Esophagus muscularis mucosa (tissue), 4 donors: ENCODE data around the gene CD99.

ENCODE experiments used
- EP300 ChIP-seq: sonication (generic); formaldehyde crosslinking; IDR thresholded peaks from one replicate; pipeline ENCODE4 v1.6.1; 2017; ENCODE audit warnings: antibody characterized with exemption
- POLR2AphosphoS5 ChIP-seq, 2 donors: sonication (generic); formaldehyde crosslinking; IDR thresholded peaks; one replicate each; pipeline ENCODE4 v1.6.1; 2017; ENCODE audit warnings: antibody characterized with exemption in 2 of 2
- TF ChIP-seq, protein P1 (sequence below), 3 experiments: fragments of 200-600 bp in 2 of 3; fragments of 450-650 bp in 1 of 3; sonication (generic) in 2 of 3; IDR thresholded peaks; one replicate each; pipeline ENCODE4 v1.5.1; 2017 to 2019; ENCODE audit warnings: antibody characterized with exemption in 3 of 3, mild to moderate bottlenecking in 2 of 3, moderate library complexity in 1 of 3

GRCh38 chrX:2751291-2751690, 60.2 kb downstream of the CD99 start:
- TF ChIP-seq, protein P1, sequence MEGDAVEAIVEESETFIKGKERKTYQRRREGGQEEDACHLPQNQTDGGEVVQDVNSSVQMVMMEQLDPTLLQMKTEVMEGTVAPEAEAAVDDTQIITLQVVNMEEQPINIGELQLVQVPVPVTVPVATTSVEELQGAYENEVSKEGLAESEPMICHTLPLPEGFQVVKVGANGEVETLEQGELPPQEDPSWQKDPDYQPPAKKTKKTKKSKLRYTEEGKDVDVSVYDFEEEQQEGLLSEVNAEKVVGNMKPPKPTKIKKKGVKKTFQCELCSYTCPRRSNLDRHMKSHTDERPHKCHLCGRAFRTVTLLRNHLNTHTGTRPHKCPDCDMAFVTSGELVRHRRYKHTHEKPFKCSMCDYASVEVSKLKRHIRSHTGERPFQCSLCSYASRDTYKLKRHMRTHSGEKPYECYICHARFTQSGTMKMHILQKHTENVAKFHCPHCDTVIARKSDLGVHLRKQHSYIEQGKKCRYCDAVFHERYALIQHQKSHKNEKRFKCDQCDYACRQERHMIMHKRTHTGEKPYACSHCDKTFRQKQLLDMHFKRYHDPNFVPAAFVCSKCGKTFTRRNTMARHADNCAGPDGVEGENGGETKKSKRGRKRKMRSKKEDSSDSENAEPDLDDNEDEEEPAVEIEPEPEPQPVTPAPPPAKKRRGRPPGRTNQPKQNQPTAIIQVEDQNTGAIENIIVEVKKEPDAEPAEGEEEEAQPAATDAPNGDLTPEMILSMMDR (IDR thresholded peaks at IDR 0.05) = no peak
- TF ChIP-seq EP300 (no peak), POLR2AphosphoS5 (IDR thresholded peaks at IDR 0.05) (no peak)
